Measurements from ENCODE around the gene MAB21L4. TPM values are rescaled to one million over a fixed set of nuclear protein-coding genes. Genes with fewer than 3 reads are reported as not detected.

MAB21L4 gene
- total RNA-seq, 2 experiments from 2014 or later, result not detected

GRCh38 chr2:240869956-240870875 lies 25.7 kb downstream of the MAB21L4 start:
- no peaks in the 10 kb centered on the region for H3K36me3 Mint-ChIP-seq (ENCODE audit: low read depth)
- H3K27me3 Mint-ChIP-seq, result peaks cover 4% of the 10 kb centered on the region
- ChIA-PET POLR2A (no interaction called here), CTCF (no interaction called here)
- H3K27ac Mint-ChIP-seq, result no peak overlapping the region
- H3K4me1 Mint-ChIP-seq (ENCODE audit: low read depth), result no peaks in the 10 kb centered on the region
- intact Hi-C loops (cut with micrococcal nuclease), result no loop called here
- no peak overlapping the region for H3K4me3 Mint-ChIP-seq
- ATAC-seq (no peak), DNase-seq (no peak)
- no peaks in the 10 kb centered on the region for H3K9me3 Mint-ChIP-seq
- TF ChIP-seq CTCF (IDR thresholded peaks at IDR 0.05), result no peak

- peaks cover 4% of the 10 kb centered on the region for H3K27me3 Mint-ChIP-seq
- DNase-seq (no peak), ATAC-seq (no peak)
- POLR2A ChIA-PET, result no interaction called here
- H3K4me3 Mint-ChIP-seq, result no peak overlapping the region
- no peak overlapping the region for H3K27ac Mint-ChIP-seq
- CTCF ChIA-PET, result no interaction called here
- H3K4me1 Mint-ChIP-seq (ENCODE audit: low read depth), result no peaks in the 10 kb centered on the region
- H3K36me3 Mint-ChIP-seq (ENCODE audit: low read depth), result no peaks in the 10 kb centered on the region
- TF ChIP-seq CTCF (IDR thresholded peaks at IDR 0.05), result no peak
- H3K9me3 Mint-ChIP-seq, result no peaks in the 10 kb centered on the region
- intact Hi-C loops (cut with micrococcal nuclease), result no loop called here
Measured at GRCh38 chr2:240869109-240869955, 26.6 kb downstream of the MAB21L4 start.

- no peak within 1 kb of the TSS for H3K4me3 Mint-ChIP-seq
- no peaks in the 10 kb centered on the region for H3K9me3 Mint-ChIP-seq
- no peaks in the 10 kb centered on the region for H3K4me1 Mint-ChIP-seq (ENCODE audit: low read depth)
- intact Hi-C loops (cut with micrococcal nuclease), result no loop called here
- DNase-seq (no peak), ATAC-seq (no peak)
- H3K27me3 Mint-ChIP-seq, result peaks cover 4% of the 10 kb centered on the region
- H3K27ac Mint-ChIP-seq, result no peak within 1 kb of the TSS
- CTCF ChIA-PET, result interaction anchor here (0.8 kb wide), 1 partner anchor 17 kb away, joined by 4 read pairs; no protein-coding TSS in a partner anchor
- POLR2A ChIA-PET, result no interaction called here
- no peaks in the 10 kb centered on the region for H3K36me3 Mint-ChIP-seq (ENCODE audit: low read depth)
- no peak for TF ChIP-seq CTCF (IDR thresholded peaks at IDR 0.05)
Measured at GRCh38 chr2:240868286-240869108, 27.5 kb downstream of the MAB21L4 start, which contains the start of gene AGXT. TSS of gene AGXT (plus strand) at chr2:240868824. CDS start at chr2:240868866, 42 bp downstream.

GRCh38 chr2:240865391-240865790 lies 30.6 kb downstream of the MAB21L4 start:
- DNase-seq, result no peak

More at GRCh38 chr2:240865391-240865790, 30.6 kb downstream of the MAB21L4 start:
- TF ChIP-seq CTCF (IDR thresholded peaks at IDR 0.05), result no peak
- no peaks in the 10 kb centered on the region for H3K4me1 Mint-ChIP-seq (ENCODE audit: low read depth)
- POLR2A ChIA-PET, result no interaction called here
- H3K4me3 Mint-ChIP-seq, result no peak overlapping the region
- CTCF ChIA-PET, result no interaction called here
- no peaks in the 10 kb centered on the region for H3K9me3 Mint-ChIP-seq
- no peaks in the 10 kb centered on the region for H3K36me3 Mint-ChIP-seq (ENCODE audit: low read depth)
- H3K27me3 Mint-ChIP-seq, result peaks cover 4% of the 10 kb centered on the region
- intact Hi-C loops (cut with micrococcal nuclease), result no loop called here
- no peak overlapping the region for H3K27ac Mint-ChIP-seq
- ATAC-seq, result no peak
